IPS-18c (cell line): Measurements from ENCODE around the gene ETV6.

Experiments
- H3K4me3 ChIP-seq: 2 replicates; pipeline ENCODE4 v1.7.0; 2013; ENCODE audit warnings: low read depth, mild to moderate bottlenecking, low read length, moderate library complexity; ENCODE audit not compliant: insufficient read depth
- H3K9me3 ChIP-seq: one replicate; pipeline ENCODE4 v1.6.1; 2013; ENCODE audit warnings: mild to moderate bottlenecking, low read length, moderate library complexity; ENCODE audit not compliant: control insufficient read depth, insufficient read depth

Gene ETV6

DNA sequence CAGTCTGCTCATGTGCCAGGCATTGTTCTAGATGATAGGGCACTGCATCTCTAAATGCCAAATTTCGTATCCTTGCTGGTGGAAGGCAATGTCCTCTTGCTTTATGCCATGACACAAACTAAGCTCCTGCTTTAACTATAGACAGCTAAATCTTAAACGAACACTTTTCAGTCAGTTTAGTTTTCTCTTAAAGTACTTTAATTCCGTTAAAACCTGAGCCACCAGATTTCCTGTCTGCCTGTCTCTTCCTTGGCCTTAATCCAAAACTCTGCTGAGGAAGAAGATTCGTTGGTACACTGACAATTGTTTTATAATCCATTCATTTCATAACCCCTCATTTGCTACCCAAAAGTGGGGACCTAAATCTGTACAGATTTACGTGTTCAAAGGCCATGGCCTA, 226.8 kb downstream of the ETV6 start:
- Histone ChIP-seq H3K9me3 (no peaks in the 10 kb centered on the region), H3K4me3 (no peak overlapping the region)

DNA sequence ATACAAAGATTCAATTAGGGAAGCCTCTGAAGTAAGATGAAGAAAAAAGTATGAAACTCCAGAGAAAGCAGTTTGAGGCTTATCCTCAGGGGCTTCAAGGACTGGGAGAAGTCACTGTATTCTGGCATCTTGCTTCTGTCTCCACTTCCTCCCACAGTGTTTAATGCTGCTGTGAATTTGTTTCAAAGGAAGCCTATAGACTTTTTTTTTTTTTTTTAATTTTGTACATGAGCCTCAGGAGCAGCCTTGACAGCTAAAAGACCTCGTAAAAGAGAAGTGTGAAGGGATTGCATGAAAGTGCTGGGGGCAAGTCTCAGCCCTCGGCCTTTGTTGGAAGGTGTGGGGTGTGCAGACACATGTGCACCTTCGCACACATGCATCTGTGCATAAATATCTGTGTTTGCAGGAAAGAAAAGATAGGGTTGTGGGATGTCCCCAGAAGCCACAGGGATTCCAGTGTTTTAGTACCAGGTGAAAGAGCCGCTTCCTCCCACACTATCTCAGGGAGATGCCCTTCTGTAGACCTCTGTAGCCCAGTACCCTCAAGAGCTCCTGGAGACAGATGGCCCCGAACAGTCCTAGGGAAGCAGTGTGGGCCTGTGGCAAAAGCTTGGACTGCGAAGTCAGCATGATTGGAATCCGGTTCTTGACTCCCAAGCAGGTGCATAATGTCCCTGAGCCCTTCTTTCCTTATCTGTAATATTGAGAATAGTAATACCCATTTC, 227.8 kb downstream of the ETV6 start:
- H3K4me3 ChIP-seq: no peak overlapping the region
- H3K9me3 ChIP-seq: no peaks in the 10 kb centered on the region

DNA sequence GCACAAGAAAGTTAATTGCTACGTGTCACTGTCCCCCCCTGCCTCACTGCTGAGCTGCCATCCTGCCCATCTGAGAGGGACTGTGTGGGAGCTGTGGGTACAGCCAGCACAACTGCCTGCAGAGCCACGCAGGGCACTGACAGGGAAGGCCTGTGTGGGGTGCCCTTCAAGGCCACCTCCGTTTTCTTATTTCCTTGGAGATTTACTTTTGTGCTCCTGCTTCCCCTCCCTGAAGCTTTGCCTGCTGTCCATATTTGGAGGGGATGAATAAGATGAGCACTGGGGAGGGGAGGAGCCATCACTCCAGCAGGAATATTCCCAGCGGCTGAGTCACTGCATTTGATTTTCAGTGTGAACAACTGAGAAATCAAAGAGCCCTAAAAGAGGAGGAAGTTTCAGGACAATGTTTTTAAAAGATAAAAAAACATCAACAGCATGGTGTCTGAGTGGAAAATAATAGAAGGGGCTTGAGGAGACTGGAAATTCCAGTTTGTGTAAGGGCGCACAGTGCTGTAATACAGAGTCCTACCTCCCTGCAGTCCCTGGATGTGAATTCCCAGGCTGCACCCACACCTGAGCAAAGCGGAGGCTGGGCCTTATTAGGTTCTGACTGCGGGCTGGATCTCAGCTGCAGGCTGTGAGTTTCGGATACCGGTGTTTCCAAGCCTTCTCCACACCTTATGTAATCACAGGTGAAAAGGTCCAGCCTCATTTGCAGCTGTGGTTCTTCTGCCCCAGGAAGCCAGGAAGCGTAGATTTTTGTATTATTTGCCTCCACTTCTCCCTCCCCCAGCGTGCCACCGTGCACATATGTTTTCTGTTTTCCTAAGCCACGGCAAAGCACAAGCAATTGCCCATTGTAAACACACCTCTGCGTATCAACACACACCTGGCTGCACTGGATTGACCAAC, 228.7 kb downstream of the ETV6 start:
- Histone ChIP-seq H3K4me3 (no peak overlapping the region), H3K9me3 (no peaks in the 10 kb centered on the region)

DNA sequence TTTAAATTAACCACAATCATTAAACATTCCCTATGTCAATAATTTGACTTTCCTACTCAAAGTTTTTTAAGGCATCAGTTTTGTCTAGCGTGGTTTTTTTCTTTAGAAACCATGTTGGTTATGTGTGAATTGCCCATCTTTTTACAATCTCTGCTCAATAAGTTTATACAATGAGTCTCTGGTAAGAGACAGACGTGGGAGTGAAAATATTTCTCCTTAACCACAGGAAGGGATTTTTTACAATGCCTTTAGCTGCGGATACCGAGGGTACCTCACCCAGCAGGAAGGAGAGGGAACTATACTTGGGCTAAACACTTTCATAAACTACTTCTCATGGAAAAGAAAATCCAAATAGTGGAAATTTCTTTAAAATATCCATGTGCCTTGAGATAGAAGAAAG, 229.8 kb downstream of the ETV6 start:
- Histone ChIP-seq H3K4me3 (no peak overlapping the region), H3K9me3 (no peaks in the 10 kb centered on the region)

DNA sequence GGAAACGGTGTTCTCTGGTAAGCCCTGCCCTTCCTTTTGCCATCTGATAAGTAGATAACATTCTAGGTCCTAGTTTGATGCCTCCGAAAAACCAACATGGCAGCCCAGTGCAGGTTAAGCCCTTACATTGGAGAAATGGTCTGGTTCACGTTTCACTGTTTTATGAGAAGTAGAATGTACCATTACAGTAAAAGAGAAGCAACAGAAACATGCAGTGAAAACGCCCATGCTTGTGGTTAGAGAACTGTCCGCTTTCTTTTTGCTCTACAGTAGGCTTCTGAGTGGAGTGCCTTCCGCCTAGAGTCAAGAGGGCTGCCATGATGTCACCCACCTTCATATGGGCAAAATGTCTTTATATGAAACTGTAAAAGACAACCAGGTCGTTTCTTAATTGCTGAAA, 230.9 kb downstream of the ETV6 start:
- H3K4me3 ChIP-seq: no peak overlapping the region
- H3K9me3 ChIP-seq: no peaks in the 10 kb centered on the region

DNA sequence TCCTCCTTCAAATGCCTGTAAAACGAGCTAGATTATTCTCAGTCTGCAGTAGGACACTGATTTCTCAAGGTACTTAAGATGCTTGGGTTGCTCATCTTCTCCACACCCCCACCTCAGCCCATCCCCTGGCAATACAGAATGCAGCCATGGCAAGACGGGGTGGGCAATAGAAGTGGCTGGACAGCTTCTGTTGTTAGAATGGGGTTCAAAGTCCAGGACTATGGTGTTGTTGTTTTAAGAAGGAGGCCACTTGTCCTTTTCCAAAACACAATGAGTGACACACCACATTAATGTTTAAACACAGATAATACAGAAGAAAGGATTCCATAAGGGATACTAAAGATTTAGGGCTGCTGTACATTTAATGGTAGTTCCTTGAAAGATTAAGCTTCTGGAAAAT, 232.4 kb downstream of the ETV6 start:
- Histone ChIP-seq H3K9me3 (no peaks in the 10 kb centered on the region), H3K4me3 (no peak overlapping the region)

DNA sequence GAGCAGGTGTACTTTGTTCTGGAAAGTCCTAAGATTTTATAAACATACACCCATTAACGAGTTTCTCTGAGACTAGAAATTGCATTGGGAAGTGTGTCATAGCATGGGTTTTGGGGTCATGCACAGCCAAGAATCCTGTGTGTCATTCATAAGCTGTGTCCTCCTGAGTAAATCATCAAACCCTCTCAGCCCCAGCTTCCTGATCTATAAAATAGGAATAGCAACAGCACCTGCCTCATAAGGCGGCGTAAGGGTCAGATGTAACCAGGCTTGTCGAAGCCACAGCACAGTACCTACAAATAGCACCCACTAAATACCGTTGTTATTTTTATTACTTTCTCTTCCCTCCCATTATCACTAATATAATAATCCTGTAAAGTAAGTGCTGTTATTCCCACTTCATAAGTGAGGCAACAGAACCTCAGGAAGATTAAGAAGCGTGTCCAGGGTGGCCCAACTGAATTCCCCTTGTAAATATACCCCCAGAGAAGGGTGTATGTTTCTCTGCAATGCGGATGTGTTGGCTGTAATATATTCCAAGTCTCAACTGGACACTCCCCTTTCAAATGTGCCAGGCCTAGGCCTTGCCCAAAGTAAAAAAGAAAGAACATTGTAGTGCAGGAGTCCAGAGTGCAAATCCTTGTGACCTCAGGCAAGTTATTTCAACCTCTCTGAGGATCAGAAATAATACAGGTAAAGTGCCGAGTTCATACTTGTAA, 233.0 kb downstream of the ETV6 start:
- Histone ChIP-seq H3K4me3 (no peak overlapping the region), H3K9me3 (no peaks in the 10 kb centered on the region)

DNA sequence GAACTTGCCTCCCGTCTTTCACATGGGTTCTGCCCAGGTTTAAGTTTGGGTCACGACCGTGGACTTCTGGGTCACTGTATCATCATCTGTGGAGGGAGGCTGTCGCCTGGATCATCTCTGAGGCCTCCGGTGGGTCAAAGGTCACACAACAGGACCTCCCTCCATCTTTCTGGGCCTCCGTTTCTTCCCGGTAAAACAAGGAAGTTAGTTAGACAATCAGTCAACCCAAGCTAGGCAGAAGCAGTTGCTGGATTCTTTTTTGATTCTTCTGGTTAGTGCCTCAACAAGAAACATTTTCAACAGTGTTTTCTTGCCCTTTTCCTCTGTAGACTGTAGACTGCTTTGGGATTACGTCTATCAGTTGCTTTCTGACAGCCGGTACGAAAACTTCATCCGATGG, 234.6 kb downstream of the ETV6 start:
- no peak overlapping the region for H3K4me3 ChIP-seq
- H3K9me3 ChIP-seq: no peaks in the 10 kb centered on the region

DNA sequence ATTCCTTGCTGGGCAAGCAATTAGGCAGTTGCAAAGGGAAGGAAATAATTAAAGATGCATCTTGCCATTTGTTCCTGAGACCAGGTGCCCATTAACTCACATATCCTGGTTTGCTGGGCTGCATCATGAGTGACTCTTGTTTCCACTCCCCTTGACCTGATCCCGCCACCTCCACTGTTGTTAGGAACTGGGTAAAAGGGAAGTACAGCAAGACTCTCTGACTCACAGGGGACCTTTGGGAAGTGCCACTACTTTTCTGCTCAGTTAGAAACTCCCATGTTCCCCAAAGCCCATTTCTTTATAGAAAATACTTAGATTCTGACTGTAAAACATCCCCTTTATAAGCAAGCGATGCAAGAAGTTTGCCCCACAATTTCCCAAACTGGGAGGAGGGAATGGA, 235.2 kb downstream of the ETV6 start:
- Histone ChIP-seq H3K4me3 (no peak overlapping the region), H3K9me3 (no peaks in the 10 kb centered on the region)

DNA sequence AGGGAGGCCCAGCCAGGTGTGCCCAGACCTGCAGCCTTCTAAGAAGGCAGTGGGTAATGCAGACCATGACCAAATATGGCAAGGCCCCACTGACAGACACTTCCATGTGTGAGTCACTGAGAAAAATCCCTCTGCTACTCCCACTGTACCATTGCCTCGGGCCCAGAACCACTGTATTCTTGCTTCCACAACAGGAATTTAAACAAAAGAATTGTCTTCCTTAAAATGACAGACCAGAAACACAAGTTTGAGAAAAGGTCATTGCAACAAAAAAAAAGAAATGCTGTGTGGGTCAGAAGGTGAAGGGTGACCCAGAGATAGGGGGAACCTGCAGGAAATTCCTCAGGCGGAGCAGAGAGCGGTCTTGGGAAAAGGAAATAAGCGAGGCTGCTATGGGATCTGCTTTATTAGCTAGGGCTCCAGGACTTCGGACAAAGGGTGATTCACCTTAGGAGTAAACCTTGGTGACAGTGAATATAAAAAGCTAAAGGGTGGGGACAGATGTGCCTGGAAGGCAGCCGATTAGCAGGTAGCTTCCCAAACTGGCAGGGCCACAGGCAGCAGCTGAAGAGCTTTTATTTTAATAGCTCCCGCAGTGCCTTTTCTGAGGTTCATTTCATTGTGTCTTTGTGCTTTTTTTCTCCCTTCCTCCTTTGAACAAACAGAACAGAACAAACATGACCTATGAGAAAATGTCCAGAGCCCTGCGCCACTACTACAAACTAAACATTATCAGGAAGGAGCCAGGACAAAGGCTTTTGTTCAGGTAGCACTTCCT, 236.0 kb downstream of the ETV6 start:
- no peak overlapping the region for H3K4me3 ChIP-seq

DNA sequence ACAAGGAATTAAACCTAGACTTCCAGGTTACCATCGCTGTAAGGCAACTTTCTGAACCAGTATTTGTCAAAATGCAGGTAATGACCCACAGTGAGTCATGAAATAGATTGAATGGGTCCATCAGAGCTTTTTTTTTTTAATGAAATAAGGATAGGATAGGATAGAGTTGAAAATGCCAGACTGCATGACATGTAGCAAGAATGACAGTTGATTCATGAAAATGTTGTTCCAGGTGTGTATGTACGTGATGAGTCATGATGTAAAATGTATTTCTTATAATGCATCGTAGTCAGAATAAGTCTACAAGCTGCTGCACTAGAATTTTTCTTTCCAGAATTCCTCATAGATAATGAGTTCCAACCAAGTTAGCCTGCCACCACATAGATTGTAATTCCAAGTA, 236.9 kb downstream of the ETV6 start:
- Histone ChIP-seq H3K4me3 (no peak overlapping the region), H3K9me3 (no peaks in the 10 kb centered on the region)

More for the DNA sequence above, 236.0 kb downstream of the ETV6 start:
- H3K9me3 ChIP-seq: no peaks in the 10 kb centered on the region

DNA sequence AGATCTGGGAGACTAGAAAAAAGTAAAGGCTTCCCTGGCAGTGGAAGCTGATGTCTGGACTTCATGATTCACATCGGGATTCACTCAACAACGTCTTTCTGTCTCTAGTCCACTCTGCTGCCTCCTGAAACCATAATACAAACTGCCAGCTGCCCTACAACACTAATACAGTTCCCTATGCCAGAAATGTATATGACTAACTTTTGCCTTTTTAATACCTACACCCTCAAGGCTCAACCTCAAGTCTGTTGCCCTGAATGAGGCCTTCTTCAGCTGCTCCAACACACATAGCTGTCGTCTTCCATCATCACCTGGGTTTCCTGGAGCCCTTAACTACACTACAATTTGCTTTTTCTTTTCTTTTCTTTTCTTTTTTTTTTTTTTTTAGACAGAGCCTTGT, 238.6 kb downstream of the ETV6 start:
- no peaks in the 10 kb centered on the region for H3K9me3 ChIP-seq
- H3K4me3 ChIP-seq: no peak overlapping the region

DNA sequence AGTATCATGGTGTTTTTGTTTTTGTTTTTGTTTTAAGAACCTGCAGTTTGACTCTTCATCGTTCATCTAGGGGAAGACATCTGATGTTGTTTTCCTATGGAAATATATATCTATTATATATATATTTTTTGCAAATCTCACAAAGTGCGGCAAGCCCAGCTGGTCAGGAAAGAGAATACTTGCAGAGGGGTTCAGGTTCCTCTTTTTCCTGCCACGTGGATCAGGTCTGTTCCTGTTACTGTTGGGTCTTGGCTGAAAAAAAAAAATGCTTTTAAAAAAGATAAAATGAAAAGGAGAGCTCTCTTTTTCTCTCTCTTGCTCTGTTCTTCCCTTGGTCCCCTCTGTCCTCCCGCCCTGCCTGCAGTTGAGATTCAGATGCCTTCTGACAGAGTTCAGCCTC, 241.9 kb downstream of the ETV6 start:
- H3K4me3 ChIP-seq: no peak overlapping the region
- H3K9me3 ChIP-seq: no peaks in the 10 kb centered on the region

DNA sequence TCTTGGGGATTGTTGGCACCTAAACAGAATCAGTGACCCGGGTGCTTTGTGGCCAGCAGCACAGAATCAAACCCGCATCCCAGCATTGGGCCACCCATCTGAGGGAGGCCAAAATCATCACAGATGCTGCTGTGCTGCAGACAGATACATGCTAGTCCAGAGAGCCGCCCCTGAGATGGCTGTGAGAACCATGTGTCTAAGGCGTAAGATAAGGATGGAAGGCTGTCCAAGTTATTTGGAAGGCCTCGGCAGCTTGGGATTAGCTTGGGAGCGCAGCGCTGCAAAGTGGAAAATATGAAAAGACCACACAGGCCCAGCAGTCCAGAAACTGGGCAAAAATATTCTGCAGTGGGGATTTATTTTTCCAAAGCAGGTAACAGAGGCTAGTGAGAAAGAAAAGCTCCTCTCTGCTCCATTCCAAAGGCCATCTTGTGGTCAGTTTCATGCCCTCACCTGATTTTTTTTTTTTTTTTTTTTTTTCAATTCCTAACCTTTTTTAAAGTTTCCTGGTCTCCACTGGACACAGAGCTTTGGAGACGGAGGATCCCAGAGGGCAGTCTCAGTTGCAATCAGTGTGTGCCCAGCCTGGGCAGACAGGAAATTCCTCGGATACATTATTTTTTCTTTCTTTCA, 242.4 kb downstream of the ETV6 start:
- Histone ChIP-seq H3K9me3 (no peaks in the 10 kb centered on the region), H3K4me3 (no peak overlapping the region)

DNA sequence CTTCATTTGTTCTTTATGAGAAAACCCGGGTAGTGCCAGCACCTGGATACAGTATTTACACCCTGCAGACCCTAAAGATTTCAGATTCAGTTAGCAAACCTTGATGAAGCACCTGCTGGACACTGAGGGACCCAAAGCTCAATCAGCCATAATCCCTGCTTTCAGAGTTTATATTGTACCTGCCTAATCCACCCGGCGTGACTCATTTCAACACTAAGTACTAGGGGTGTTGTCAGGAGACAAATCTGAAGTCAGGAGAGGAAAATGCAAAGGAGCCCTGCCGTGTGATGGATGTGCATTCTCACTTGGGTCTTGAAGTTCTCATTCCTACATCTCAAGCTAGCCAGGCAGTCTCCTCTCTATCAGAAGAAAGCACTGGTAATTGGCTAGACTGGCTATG, 244.5 kb downstream of the ETV6 start:
- H3K9me3 ChIP-seq: no peaks in the 10 kb centered on the region
- H3K4me3 ChIP-seq: no peak overlapping the region

DNA sequence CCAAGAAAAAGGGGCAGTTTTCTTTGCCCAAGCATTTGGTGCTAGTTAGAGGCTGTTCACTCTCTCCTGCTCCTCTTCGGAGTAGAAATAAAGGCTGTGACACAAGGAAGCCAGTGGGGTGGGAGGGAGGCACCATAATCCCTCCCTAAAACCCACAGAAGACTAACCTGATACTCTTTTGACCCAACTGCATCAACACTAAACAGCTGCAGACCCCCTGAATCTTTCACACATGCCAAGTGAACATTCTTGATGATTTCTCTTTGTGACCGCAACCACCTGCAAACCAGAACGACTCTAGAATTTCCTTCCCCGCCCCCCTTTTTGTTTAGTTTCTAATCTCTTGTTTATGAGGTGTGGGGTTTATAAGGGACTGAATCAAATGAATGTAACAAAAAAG, 245.4 kb downstream of the ETV6 start:
- Histone ChIP-seq H3K9me3 (no peaks in the 10 kb centered on the region), H3K4me3 (no peak overlapping the region)
